MM.1S (cell line): ENCODE results near the gene ORAI2.
A peak's percentile ranks its signal among the peaks of the same experiment; 100 is the strongest.
"Not testable (repeated sequence)": the region's sequence is repeated elsewhere in the genome, so short reads cannot be mapped to it uniquely, and the experiment has no call there.

ENCODE experiments used
- DNase-seq: peaks from one replicate; pipeline ENCODE4 v3.0.0-alpha.2; 2015
- H2AFZ ChIP-seq: fragments of 300-600 bp; sonication (generic); 2 replicates; pipeline ENCODE4 v1.6.0; 2016; ENCODE audit warnings: antibody characterized with exemption, low read length
- H3F3A ChIP-seq: fragments of 300-600 bp; sonication (generic); 2 replicates; pipeline ENCODE4 v1.6.1; 2016; ENCODE audit warnings: mild to moderate bottlenecking, antibody characterized with exemption, low read length, moderate library complexity, mixed read lengths; ENCODE audit not compliant: insufficient read depth
- H3K27ac ChIP-seq: fragments of 300-600 bp; sonication (generic); 2 replicates; pipeline ENCODE4 v1.5.1; 2016; ENCODE audit warnings: mild to moderate bottlenecking, low read length
- H3K27me3 ChIP-seq: fragments of 300-600 bp; sonication (generic); replicated peaks from 2 replicates; pipeline ENCODE4 v1.6.0; 2016; ENCODE audit warnings: low read length; ENCODE audit not compliant: insufficient read depth
- H3K36me3 ChIP-seq: fragments of 300-600 bp; sonication (generic); replicated peaks from 2 replicates; pipeline ENCODE4 v1.6.1; 2016; ENCODE audit warnings: mild to moderate bottlenecking, low read length, mixed read lengths; ENCODE audit not compliant: insufficient read depth
- H3K4me1 ChIP-seq: fragments of 300-600 bp; sonication (generic); 2 replicates; pipeline ENCODE4 v1.6.1; 2016; ENCODE audit warnings: low read length, mixed read lengths
- H3K4me2 ChIP-seq: fragments of 300-600 bp; sonication (generic); 2 replicates; pipeline ENCODE4 v1.6.0; 2016; ENCODE audit warnings: low read depth, low read length
- H3K4me3 ChIP-seq: fragments of 300-600 bp; sonication (generic); 2 replicates; pipeline ENCODE4 v1.5.1; 2016; ENCODE audit warnings: low read length, mixed read lengths
- H3K79me2 ChIP-seq: fragments of 300-600 bp; sonication (generic); 2 replicates; pipeline ENCODE4 v1.6.1; 2016; ENCODE audit warnings: mixed run types, low read length, mixed read lengths
- H3K9ac ChIP-seq: fragments of 300-600 bp; sonication (generic); 2 replicates; pipeline ENCODE4 v1.6.1; 2016; ENCODE audit warnings: low read length, mixed read lengths
- H3K9me2 ChIP-seq: fragments of 300-600 bp; sonication (generic); replicated peaks from 2 replicates; pipeline ENCODE4 v1.6.1; 2016; ENCODE audit warnings: mild to moderate bottlenecking, low read length, mixed read lengths; ENCODE audit not compliant: insufficient read depth
- H3K9me3 ChIP-seq: fragments of 300-600 bp; sonication (generic); replicated peaks from 2 replicates; pipeline ENCODE4 v1.6.1; 2016; ENCODE audit warnings: mild to moderate bottlenecking, low read length, mixed read lengths; ENCODE audit not compliant: insufficient read depth
- H4K20me1 ChIP-seq: fragments of 300-600 bp; sonication (generic); 2 replicates; pipeline ENCODE4 v1.6.1; 2016; ENCODE audit warnings: mild to moderate bottlenecking, low read length, moderate library complexity, mixed read lengths; ENCODE audit not compliant: insufficient read depth
- CTCF ChIP-seq: fragments of 300-600 bp; sonication (generic); IDR thresholded peaks from 2 replicates; pipeline ENCODE4 v1.5.1; 2016; ENCODE audit warnings: antibody characterized with exemption, low read length, mixed read lengths
- EZH2 ChIP-seq: fragments of 300-600 bp; sonication (generic); optimal IDR thresholded peaks from 2 replicates; pipeline ENCODE3; 2017; ENCODE audit warnings: low read depth, mild to moderate bottlenecking, antibody characterized with exemption, low read length, mixed read lengths
- EZH2phosphoT487 ChIP-seq: fragments of 300-600 bp; sonication (generic); IDR thresholded peaks from 2 replicates; pipeline ENCODE4 v1.6.1; 2018; ENCODE audit warnings: antibody characterized with exemption, low read length

Gene ORAI2

GRCh38 chr7:102400360-102400759, 33.0 kb upstream of the ORAI2 start:
- no peak overlapping the region for H2AFZ ChIP-seq
- peaks cover 26% of the 10 kb centered on the region for H3F3A ChIP-seq
- peaks cover 42% of the 10 kb centered on the region for H3K79me2 ChIP-seq
- no peak overlapping the region for H3K4me2 ChIP-seq
- TF ChIP-seq EZH2phosphoT487 (no peak), EZH2 (no peak)
- H3K9me3 ChIP-seq: no peaks in the 10 kb centered on the region
- peaks cover 6% of the 10 kb centered on the region; the same call in 1 of the 2 replicates for H3K36me3 ChIP-seq
- H3K9ac ChIP-seq: no peak overlapping the region
- peaks cover 24% of the 10 kb centered on the region for H3K4me1 ChIP-seq
- no peak overlapping the region for H3K4me3 ChIP-seq
- no peaks in the 10 kb centered on the region for H3K9me2 ChIP-seq
- no peaks in the 10 kb centered on the region for H4K20me1 ChIP-seq
- no peak overlapping the region for H3K27ac ChIP-seq
- no peaks in the 10 kb centered on the region for H3K27me3 ChIP-seq
- no peak for DNase-seq

- TF ChIP-seq EZH2 (no peak), CTCF (no peak), EZH2phosphoT487 (no peak)
- H3F3A ChIP-seq: peaks cover 20% of the 10 kb centered on the region
Observed at GRCh38 chr7:102403563-102403962, 29.8 kb upstream of the ORAI2 start.

GRCh38 chr7:102404005-102404861, 29.1 kb upstream of the ORAI2 start:
- no peak for TF ChIP-seq EZH2
- TF ChIP-seq EZH2phosphoT487: no peak
- peak; percentile 82 for TF ChIP-seq CTCF
- H3K9me3 ChIP-seq: no peaks in the 10 kb centered on the region
- peak; percentile 93 for DNase-seq
- peaks cover 17% of the 10 kb centered on the region; the same call in 1 of the 2 replicates for H3K36me3 ChIP-seq
- no peak overlapping the region for H2AFZ ChIP-seq
- peak overlapping the region; percentile 47; the same call in 1 of the 2 replicates for H3K27ac ChIP-seq
- H3K9ac ChIP-seq: peak overlapping the region; percentile 0; the same call in 1 of the 2 replicates
- no peaks in the 10 kb centered on the region for H3K9me2 ChIP-seq
- H3F3A ChIP-seq: peaks cover 20% of the 10 kb centered on the region
- H4K20me1 ChIP-seq: no peaks in the 10 kb centered on the region
- peak overlapping the region; percentile 10; the same call in 1 of the 2 replicates for H3K4me2 ChIP-seq
- H3K4me1 ChIP-seq: peaks cover 14% of the 10 kb centered on the region
- no peak overlapping the region for H3K4me3 ChIP-seq
- no peaks in the 10 kb centered on the region for H3K27me3 ChIP-seq
- peaks cover 41% of the 10 kb centered on the region for H3K79me2 ChIP-seq

More at GRCh38 chr7:102403563-102403962, 29.8 kb upstream of the ORAI2 start:
- Histone ChIP-seq H3K4me2 (no peak overlapping the region), H3K9ac (peak overlapping the region; percentile 0; the same call in 1 of the 2 replicates), H3K9me2 (no peaks in the 10 kb centered on the region), H3K79me2 (peaks cover 45% of the 10 kb centered on the region), H3K27ac (peak overlapping the region; percentile 47; the same call in 1 of the 2 replicates), H3K4me3 (no peak overlapping the region), H3K27me3 (no peaks in the 10 kb centered on the region), H3K4me1 (peaks cover 14% of the 10 kb centered on the region), H3K36me3 (peaks cover 17% of the 10 kb centered on the region; the same call in 1 of the 2 replicates), H3K9me3 (no peaks in the 10 kb centered on the region), H2AFZ (no peak overlapping the region), H4K20me1 (no peaks in the 10 kb centered on the region)
- DNase-seq: no peak

- not testable (repeated sequence) for H4K20me1 ChIP-seq, H3K4me3 ChIP-seq, H3K4me2 ChIP-seq, DNase-seq, H3K9me2 ChIP-seq, H3K9me3 ChIP-seq, H3K9ac ChIP-seq, H2AFZ ChIP-seq, H3K27me3 ChIP-seq, H3K27ac ChIP-seq
- Histone ChIP-seq H3K4me1 (peaks cover 14% of the 10 kb centered on the region), H3F3A (peaks cover 21% of the 10 kb centered on the region), H3K79me2 (peaks cover 40% of the 10 kb centered on the region), H3K36me3 (peaks cover 14% of the 10 kb centered on the region; the same call in 1 of the 2 replicates)
Observed at GRCh38 chr7:102404862-102405188, 28.6 kb upstream of the ORAI2 start.
